ENCODE measurements around the gene HLA-DMB.

The HLA-DMB gene

DNA sequence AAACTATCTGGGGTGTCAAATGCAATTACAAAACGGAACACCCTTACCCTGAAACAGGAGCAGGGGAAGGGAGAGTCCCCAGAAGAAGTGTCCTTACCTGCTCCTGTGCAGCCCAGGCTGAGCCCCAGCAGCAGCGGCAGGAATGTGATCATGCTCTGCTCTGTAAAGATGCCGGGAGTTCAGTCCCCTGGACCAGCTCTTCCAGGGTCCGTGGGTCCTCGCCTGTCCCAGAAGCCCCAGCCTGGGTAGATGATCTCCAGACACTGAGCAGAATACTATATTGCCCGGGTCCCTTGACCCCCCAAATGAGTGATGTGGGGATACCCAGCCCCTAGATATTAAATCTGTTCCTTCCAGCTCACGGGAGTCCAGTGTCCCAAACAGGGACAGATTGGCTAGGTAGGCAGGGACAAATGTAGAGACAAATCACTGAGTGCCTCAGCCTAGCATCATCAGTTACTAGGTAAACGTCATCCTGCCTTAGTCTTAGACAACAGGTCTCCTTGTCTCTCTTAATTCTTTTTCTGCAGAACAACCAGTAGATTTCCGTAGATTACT lies at the start of gene HLA-DMB:
HLA-DMB (minus strand) TSS at position 373 of the 558 bp plus-strand sequence; CDS start at position 152, 221 bp downstream.
- DNase-seq: peak; percentile 67

DNA sequence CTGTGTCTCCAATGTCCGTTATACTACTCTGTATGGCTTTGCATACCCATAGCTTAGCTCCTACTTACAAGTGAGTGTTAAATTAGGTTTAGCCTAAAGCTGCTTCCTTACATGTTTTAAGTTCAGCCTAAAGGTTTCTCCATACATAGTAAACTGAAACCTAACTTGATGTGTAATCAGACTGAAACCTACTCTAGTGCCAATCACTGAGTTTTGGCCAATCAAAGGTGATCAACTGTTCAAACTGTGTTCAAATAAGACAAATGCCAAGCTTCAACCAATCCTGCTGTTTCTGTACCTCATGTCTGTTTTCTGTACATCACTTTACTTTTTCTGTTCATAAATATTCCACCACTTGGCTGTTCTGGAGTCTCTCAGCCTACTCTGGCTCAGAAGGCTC lies 48.5 kb upstream of the HLA-DMB start:
- no peak for DNase-seq

DNA sequence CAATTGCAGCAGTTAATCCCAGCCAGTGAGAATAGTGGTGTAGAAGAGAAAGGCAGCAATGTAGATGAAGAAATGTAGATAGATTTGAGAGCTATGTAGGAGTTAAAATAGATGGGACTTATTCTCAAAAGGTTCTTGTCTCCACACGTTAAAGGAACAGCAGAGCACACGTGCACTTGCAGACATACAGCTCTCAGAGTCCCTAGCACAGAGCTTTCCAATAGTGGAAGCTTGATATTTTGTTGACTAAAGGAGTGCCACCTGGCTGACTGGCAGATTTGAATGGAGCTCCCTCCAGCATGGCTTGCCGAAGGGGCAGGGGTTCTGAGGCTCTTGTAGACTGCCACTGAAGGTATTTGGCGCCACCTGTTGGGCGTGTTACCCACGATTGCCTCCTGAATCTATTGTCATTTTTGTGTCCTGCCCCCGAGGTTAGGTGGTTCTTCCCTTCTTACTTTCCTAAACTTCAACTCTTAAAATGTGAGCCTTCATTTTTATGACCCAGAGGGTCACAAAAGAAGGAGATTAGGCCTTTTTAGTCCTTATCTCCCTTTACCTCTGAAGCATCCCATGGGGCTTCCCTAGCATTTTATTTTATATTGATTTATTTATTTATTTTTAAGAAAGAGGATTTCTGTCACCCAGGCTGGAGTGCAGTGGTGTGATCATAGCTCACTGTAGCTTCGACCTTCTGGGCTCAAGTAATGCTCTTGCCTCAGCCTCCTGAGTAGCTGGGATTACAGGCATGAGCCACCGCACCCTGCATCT lies 44.0 kb upstream of the HLA-DMB start:
- no peak for DNase-seq

DNA sequence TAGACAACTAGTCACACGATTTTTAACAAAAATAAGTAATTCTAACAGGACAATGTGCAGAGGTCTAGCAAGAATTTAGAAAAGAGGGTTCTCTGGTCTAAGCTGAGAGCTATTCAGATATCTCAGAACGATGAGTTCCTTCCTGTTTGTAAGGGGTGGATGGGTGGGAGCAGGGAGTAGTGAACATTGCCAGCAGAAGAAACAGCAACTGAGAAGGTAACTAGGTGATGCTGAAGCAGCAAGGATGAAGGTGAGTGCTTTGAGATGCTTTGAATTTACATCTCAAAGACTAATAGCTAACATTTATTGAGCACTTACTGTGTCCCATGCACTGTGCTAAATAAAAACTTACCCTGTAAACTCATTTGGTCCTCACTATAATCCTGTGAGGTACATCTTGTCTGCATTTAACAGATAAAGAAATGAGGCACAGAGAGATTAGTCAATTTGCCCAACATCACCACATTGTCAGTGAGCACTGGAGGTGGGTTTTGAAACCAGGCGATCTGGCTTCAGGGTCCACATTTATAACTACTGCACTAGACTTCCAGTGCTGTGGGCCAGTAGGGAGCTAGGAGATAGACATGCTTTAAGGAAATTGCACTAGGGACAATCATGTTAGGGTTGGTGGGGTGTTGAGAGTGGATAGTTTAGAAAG lies 43.3 kb upstream of the HLA-DMB start:
- DNase-seq: no peak

DNA sequence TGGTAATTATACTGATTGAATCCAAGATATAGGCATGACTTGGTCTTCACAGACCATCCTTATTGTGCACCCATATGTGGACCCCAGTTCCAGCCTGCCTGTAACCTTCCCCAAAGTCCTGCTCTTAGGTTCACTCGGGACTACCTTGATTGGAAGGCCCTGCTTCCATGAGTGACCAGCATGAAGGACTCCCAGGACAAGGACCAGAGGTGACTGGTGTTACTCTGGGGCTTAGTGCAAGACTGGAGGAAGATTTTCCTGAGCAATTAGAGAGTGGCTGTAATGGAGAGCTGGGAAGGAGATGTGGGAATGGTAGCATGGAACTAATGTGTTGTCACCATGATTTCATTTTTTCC lies 42.6 kb upstream of the HLA-DMB start:
- no peak for DNase-seq

DNA sequence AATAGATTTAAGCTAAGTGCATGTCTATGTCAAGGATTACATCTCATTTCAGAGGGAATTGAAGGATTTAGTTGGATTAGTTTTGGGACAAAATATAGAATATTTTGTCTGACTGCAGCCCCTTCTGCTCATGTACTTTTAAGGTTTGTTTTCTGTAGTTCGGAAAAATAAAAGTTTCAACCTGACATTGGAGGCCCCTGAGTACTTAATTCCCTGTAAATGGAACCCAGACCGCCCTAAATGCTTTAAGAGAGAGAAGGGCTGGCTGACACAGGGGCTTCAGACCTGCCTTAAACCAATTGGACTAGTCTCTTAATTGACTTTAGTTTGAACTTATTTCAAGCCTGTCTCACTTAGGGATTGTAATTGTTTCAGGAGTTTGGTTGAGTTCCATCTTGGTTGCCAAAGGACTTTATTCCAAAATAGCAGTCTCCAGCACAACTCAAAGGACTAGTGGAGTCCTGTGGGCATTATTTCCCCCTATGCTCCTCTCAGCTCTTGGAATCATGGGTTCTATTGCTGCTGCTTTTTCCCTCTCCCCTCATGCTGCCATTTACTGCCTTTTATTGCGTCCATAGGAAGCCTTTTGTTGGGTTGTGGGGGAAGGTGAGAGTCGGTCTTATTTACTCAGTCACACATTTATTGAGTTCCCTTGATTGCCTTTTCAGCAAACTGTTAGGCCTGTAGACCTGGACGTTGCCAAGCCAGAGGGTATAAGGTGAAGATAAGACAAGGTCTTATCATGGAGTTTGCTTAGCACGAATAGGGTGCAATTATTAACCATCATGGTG lies 42.1 kb upstream of the HLA-DMB start:
- no peak for DNase-seq

DNA sequence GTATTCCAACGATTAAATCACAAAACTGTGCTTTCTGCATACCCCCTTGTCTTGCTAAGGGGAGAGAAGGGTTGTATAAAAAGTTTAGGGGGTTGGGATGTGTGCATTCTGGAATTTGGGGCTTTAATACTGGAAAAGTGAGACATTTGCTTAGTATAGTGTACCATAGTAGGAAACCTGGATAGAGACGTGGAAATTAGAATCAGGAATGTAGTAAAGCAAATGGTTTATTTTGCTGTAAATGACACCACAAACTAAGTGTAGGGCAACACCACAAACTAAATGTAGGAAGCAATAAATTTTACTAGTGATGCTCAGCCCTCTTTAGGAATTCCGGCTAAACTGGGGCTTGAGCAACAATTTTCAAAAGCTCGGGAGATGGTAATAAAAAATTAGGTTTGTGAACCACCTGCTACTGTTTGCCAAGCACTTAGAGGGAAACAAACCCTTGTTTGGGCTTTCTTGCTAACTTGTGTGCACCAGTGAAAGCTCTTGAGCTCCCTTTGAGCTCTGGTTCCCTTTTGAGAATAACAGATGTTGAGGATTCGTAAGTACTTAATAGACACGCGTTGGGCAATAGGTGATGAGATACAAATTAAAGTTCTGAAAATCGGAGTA lies 41.4 kb upstream of the HLA-DMB start:
- no peak for DNase-seq

DNA sequence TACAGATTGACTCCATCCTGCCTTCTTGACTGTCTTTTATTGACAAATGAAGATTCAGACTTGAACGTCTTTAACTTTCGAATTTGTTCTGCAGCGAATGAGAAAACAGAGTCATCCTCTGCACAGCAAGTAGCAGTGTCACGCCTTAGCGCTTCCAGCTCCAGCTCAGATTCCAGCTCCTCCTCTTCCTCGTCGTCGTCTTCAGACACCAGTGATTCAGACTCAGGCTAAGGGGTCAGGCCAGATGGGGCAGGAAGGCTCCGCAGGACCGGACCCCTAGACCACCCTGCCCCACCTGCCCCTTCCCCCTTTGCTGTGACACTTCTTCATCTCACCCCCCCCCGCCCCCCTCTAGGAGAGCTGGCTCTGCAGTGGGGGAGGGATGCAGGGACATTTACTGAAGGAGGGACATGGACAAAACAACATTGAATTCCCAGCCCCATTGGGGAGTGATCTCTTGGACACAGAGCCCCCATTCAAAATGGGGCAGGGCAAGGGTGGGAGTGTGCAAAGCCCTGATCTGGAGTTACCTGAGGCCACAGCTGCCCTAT lies 39.7 kb upstream of the HLA-DMB start:
- DNase-seq: no peak

DNA sequence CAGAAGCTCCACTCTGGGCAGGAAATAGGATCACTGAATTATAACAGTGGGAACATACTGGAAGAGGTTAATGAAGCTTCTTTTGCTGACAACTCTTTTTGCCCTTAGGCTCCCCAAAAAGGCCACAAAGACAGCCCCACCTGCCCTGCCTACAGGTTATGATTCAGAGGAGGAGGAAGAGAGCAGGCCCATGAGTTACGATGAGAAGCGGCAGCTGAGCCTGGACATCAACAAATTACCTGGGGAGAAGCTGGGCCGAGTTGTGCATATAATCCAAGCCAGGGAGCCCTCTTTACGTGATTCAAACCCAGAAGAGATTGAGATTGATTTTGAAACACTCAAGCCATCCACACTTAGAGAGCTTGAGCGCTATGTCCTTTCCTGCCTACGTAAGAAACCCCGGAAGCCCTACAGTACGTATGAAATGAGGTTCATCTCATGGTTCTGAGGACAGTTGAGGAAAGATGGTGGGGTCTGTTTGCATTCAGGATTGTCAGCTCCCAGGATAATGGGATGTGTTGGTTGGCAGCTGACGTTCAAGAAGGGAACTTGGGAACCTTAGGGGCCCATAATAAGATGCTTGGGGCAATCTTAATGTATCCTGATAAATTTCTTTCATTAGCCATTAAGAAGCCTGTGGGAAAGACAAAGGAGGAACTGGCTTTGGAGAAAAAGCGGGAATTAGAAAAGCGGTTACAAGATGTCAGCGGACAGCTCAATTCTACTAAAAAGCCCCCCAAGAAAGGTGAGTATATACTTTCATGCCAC lies 39.1 kb upstream of the HLA-DMB start:
- no peak for DNase-seq

DNA sequence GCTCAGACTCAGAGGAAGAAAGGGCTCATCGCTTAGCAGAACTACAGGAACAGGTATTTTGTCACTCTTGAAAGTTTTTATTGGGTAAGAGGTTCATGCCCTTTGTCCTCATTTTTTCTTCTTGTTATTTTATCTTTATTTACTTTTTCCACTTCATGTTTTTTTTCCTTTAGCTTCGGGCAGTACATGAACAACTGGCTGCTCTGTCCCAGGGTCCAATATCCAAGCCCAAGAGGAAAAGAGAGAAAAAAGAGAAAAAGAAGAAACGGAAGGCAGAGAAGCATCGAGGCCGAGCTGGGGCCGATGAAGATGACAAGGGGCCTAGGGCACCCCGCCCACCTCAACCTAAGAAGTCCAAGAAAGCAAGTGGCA lies 37.1 kb upstream of the HLA-DMB start:
- DNase-seq: no peak

DNA sequence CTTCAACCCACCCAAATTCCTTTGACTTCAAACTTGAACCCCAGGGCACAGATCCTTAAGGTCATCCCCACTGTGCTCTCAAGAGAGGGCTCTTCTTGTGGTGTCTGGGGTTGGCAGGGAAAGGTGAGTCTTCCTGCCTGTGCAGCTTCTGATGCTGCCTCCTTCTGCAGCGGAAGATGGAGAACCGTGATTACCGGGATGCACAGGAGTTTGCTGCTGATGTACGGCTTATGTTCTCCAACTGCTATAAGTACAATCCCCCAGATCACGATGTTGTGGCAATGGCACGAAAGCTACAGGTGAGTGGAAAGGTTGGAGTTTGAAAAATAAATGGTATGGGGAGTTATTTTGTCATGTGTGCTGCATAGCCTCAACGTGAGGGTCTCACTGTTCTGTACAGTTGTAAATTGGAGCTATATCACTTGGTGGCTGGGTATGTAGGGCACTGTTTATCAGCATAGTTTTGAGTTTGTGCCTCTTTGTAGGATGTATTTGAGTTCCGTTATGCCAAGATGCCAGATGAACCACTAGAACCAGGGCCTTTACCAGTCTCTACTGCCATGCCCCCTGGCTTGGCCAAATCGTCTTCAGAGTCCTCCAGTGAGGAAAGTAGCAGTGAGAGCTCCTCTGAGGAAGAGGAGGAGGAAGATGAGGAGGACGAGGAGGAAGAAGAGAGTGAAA lies 36.6 kb upstream of the HLA-DMB start:
- no peak for DNase-seq

DNA sequence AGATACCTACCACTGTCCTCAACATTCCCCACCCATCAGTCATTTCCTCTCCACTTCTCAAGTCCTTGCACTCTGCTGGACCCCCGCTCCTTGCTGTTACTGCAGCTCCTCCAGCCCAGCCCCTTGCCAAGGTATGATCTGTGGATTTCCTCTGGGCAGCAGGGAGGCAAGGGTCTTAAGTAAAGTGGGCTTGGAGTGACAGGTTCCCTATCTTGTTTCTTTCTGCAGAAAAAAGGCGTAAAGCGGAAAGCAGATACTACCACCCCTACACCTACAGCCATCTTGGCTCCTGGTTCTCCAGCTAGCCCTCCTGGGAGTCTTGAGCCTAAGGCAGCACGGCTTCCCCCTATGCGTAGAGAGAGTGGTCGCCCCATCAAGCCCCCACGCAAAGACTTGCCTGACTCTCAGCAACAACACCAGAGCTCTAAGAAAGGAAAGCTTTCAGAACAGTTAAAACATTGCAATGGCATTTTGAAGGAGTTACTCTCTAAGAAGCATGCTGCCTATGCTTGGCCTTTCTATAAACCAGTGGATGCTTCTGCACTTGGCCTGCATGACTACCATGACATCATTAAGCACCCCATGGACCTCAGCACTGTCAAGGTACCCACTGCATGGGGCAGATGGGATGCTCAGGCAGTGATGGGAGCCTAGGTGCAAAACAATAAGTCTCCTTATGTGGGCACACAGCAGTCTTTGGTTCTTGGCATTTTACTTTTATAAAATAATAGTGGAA lies 35.7 kb upstream of the HLA-DMB start:
- no peak for DNase-seq

DNA sequence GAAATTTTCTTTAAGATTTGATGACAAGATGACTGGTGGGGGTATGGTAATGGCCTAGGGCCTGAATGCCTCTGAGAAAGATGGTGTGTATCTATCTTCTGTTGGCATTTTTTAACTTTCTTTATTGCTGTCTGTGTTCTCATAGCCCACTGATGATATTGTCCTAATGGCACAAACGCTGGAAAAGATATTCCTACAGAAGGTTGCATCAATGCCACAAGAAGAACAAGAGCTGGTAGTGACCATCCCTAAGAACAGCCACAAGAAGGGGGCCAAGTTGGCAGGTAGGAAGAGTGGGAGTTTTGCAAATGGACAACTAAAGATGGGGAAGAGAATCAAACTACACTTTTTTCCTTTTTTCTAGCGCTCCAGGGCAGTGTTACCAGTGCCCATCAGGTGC lies 35.1 kb upstream of the HLA-DMB start:
- DNase-seq: no peak

DNA sequence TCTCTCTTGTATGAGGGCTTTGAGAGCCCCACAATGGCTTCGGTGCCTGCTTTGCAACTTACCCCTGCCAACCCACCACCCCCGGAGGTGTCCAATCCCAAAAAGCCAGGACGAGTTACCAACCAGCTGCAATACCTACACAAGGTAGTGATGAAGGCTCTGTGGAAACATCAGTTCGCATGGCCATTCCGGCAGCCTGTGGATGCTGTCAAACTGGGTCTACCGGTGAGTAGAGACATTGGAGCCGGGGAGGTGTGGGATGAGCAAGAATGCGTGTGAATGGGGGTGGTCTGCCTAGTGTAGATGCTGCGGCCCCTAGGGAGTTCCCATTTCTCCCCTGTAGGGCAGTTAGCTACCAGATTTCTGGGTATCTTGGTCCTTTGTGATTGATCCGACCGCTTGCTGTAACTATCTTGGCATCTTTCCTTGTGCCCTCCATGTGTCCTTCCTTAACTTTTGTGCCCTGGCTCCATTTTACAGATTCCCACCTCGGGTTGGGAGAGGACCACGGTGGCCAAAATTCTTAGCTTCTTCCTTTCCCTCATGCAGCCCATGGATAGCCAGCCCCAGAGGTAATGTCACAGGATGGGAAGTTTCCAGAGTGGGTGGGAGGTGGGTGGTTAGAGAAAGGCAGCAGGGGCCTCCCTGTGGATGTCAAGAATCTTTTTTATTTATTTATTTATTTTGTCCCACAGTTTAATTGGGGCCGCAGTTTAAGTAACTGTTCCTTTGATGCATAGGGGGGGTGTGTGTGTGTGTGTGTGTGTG lies 33.9 kb upstream of the HLA-DMB start:
- DNase-seq: no peak

DNA sequence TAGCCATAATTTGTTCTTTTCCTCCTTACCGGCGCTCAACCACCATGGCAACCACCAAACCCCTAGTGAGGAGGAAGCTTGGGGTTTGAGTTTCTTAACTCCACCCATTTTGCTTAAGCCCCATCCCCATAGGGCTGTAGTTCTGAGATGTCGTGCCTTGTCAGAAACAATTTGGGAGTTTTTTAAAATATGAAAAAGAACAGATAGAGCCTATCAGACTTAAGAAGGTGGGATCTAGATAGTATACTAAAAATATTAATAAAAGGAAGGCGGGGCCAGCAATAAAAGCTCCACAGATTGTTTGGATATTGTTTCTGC lies 33.1 kb upstream of the HLA-DMB start:
- DNase-seq: no peak

DNA sequence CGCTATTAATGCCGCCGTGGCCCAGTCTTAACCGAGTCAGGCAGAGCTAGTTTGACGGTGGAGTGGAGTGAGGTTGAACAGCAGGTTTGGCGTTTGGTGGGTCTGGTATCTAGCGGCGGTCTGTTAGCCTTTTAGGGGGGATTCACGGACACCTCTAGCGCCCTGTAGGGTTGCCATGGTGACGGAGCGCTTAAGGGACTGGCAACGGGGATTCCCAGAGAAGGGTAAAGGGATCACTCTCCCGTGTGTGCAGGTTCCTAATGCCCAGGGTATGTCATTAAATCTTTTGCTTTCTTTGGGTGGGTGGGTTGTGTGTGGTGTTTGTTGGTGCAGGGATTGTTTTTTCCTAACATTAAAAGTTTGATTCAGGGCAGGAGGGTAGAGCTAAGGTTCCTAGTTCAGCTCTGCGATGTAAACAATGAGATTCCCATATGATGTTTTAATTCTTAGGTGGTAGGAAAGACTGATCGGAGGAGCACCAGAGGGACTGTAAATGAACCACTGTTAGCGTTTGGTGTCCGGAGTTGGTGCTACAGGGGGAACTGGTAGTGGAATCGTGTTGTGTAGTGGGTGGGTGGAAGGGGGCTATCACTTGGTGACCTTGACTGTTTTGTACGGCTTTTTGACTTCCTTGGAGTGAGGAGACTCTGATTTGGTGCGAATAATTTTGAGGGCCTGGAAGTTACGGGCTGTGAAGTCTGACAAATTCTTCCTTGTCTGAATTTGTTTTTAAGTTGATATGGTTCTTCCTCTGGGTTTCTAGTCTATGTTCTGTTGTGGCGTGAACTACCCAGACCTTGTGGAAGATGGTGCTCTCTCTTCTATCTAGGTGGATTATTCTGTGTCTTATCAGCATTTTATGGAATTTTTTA lies 32.6 kb upstream of the HLA-DMB start:
- DNase-seq: no peak

DNA sequence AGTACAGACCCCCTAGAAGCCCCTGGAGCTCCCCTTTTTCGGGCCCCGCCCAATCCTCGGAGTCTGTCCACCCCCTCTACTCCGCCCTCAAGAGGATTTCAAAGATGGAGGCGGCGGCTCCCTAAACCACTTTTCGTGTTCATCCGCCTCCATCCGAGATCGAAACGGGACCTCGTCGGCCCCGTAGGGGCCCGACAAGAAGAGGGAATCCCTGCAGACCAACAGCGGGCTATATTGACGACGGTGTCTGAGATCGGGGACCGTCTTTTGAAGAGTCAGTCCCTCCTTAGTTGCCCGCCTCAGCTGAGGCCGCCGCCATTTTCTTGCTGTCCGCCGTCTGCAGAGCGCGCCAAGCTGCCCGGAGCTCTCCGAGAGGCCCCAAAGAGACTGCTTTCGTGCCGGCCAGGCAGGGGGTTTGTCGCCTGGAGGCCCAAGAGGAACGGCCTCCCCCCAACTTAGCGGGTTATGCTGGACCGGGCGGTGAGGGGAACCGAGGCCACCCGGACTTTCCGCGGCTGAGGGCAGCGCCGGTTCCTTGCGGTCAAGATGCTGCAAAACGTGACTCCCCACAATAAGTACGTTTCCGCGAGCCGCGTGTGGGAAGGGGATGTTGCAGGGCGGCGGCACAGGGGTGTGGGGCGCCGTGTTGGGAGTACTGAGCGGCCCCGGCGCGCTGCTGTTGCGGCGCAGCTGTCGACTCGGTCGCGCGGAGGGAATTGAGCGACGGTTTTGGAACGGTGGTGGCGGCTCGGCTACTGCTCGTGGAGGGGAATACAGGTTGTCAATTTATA lies 31.7 kb upstream of the HLA-DMB start:
- no peak for DNase-seq
